Hepatocyte (in vitro differentiated cells): ENCODE results near the gene IL1R1. TPM values are rescaled to one million over a fixed set of nuclear protein-coding genes. Genes with fewer than 3 reads are reported as not detected.

Experiments used
- DNase-seq: peaks from one replicate; pipeline ENCODE4 v3.0.0-alpha.2; 2016; ENCODE audit warnings: low spot score
- H2AFZ ChIP-seq: fragments of 200-600 bp; sonication (generic); 2 replicates; pipeline ENCODE4 v1.6.0; 2016; ENCODE audit warnings: antibody characterized with exemption, mild to moderate bottlenecking
- H3K27ac ChIP-seq: fragments of 200-600 bp; sonication (generic); 2 replicates; pipeline ENCODE4 v1.5.1; 2016; ENCODE audit warnings: mild to moderate bottlenecking
- H3K27me3 ChIP-seq: fragments of 200-600 bp; sonication (generic); 2 replicates; pipeline ENCODE4 v1.6.1; 2016
- H3K36me3 ChIP-seq: fragments of 200-600 bp; sonication (generic); replicated peaks from 2 replicates; pipeline ENCODE4 v1.5.1; 2016; ENCODE audit warnings: low read depth; ENCODE audit not compliant: insufficient read depth
- H3K4me1 ChIP-seq: fragments of 200-600 bp; sonication (generic); 2 replicates; pipeline ENCODE4 v1.5.1; 2016; ENCODE audit warnings: mild to moderate bottlenecking, moderate library complexity; ENCODE audit not compliant: insufficient read depth
- H3K4me2 ChIP-seq: fragments of 200-600 bp; sonication (generic); 2 replicates; pipeline ENCODE4 v1.6.0; 2016
- H3K4me3 ChIP-seq: fragments of 200-600 bp; sonication (generic); 2 replicates; pipeline ENCODE4 v1.5.1; 2016; ENCODE audit warnings: mild to moderate bottlenecking
- H3K79me2 ChIP-seq: fragments of 200-600 bp; sonication (generic); 2 replicates; pipeline ENCODE4 v1.6.0; 2017; ENCODE audit warnings: mild to moderate bottlenecking
- H3K9me2 ChIP-seq: fragments of 200-600 bp; sonication (generic); replicated peaks from 2 replicates; pipeline ENCODE4 v1.6.0; 2017; ENCODE audit warnings: mild to moderate bottlenecking; ENCODE audit not compliant: insufficient read depth
- H3K9me3 ChIP-seq: fragments of 200-600 bp; sonication (generic); 2 replicates; pipeline ENCODE4 v1.5.1; 2016; ENCODE audit warnings: low read depth, mild to moderate bottlenecking
- H4K20me1 ChIP-seq: fragments of 200-600 bp; sonication (generic); 2 replicates; pipeline ENCODE4 v1.6.0; 2016; ENCODE audit warnings: mild to moderate bottlenecking; ENCODE audit not compliant: insufficient read depth, poor library complexity, severe bottlenecking
- CTCF ChIP-seq: fragments of 200-600 bp; sonication (generic); IDR thresholded peaks from 2 replicates; pipeline ENCODE4 v1.5.1; 2016; ENCODE audit warnings: antibody characterized with exemption, mild to moderate bottlenecking; ENCODE audit not compliant: poor library complexity
- EZH2 ChIP-seq: fragments of 200-600 bp; sonication (generic); IDR thresholded peaks from 2 replicates; pipeline ENCODE4 v1.6.1; 2016; ENCODE audit warnings: antibody characterized with exemption, mild to moderate bottlenecking, borderline replicate concordance
- EZH2phosphoT487 ChIP-seq: fragments of 200-600 bp; sonication (generic); IDR thresholded peaks from one replicate; pipeline ENCODE4 v1.6.1; 2018; ENCODE audit warnings: antibody characterized with exemption, mild to moderate bottlenecking, low read depth, moderate library complexity; ENCODE audit not compliant: unreplicated experiment, severe bottlenecking
- WGBS: methylation state at CpG from one replicate; pipeline ENCODE4 v1.1.6; 2016; ENCODE audit warnings: low lambda C conversion rate; ENCODE audit errors: missing lambda C conversion rate; 5-methylcytosine and 5-hydroxymethylcytosine counted together
- polyA plus RNA-seq: library from polyadenylated mRNA; unstranded; fragments of >200 nt; fragmentation: Nextera tagmentation; extraction: Ambion mirVana; gene quantifications from 2 replicates; pipeline ENCODE4 v1.2.1, GENCODE V29; 2016
- total RNA-seq: library from RNA; depleted of rRNA; stranded (reverse); fragments of >200 nt; gene quantifications from 2 replicates; pipeline ENCODE4 v1.2.3, GENCODE V29; 2014

The IL1R1 gene
- total and polyA plus RNA-seq, 2 experiments from 2014 or later, result 49.6 to 72.8 TPM

- Histone ChIP-seq H3K27me3 (no peaks in the 10 kb centered on the region), H3K27ac (no peak overlapping the region), H3K4me1 (peaks cover 24% of the 10 kb centered on the region), H2AFZ (no peak overlapping the region), H3K79me2 (no peaks in the 10 kb centered on the region), H3K9me3 (no peaks in the 10 kb centered on the region), H3K4me2 (no peak overlapping the region), H4K20me1 (no peaks in the 10 kb centered on the region), H3K36me3 (no peaks in the 10 kb centered on the region), H3K9me2 (no peaks in the 10 kb centered on the region), H3K4me3 (no peak overlapping the region)
- 87% methylated on average over 8 of the region's 8 CpGs for WGBS
- DNase-seq, result no peak
- TF ChIP-seq EZH2phosphoT487, result no peak
- TF ChIP-seq CTCF, result no peak
Observed at GRCh38 chr2:102224824-102225739, 82.5 kb downstream of the IL1R1 start.

GRCh38 chr2:102226171-102226570, 83.6 kb downstream of the IL1R1 start:
- Histone ChIP-seq H3K4me3 (no peak overlapping the region), H3K79me2 (no peaks in the 10 kb centered on the region), H3K9me3 (no peaks in the 10 kb centered on the region), H3K4me2 (no peak overlapping the region), H3K9me2 (no peaks in the 10 kb centered on the region), H3K36me3 (no peaks in the 10 kb centered on the region), H3K4me1 (peaks cover 24% of the 10 kb centered on the region), H4K20me1 (no peaks in the 10 kb centered on the region), H3K27ac (peak overlapping the region; percentile 93), H2AFZ (peak overlapping the region; percentile 42), H3K27me3 (no peaks in the 10 kb centered on the region)
- 89% methylated on average over 6 of the region's 6 CpGs for WGBS
- DNase-seq, result no peak
- TF ChIP-seq EZH2phosphoT487 (no peak), CTCF (no peak), EZH2 (no peak)

- no peaks in the 10 kb centered on the region for H3K9me2 ChIP-seq
- no peaks in the 10 kb centered on the region for H3K27me3 ChIP-seq
- WGBS, result 64% methylated on average over 7 of the region's 7 CpGs
- H3K36me3 ChIP-seq, result no peaks in the 10 kb centered on the region
- no peak for DNase-seq
- peak overlapping the region; percentile 59 for H3K4me2 ChIP-seq
- H3K79me2 ChIP-seq, result no peaks in the 10 kb centered on the region
- peak overlapping the region; percentile 93 for H3K27ac ChIP-seq
- H3K4me1 ChIP-seq, result peaks cover 24% of the 10 kb centered on the region
- H2AFZ ChIP-seq, result peak overlapping the region; percentile 42
- no peaks in the 10 kb centered on the region for H3K9me3 ChIP-seq
- H4K20me1 ChIP-seq, result no peaks in the 10 kb centered on the region
- TF ChIP-seq CTCF (no peak), EZH2 (no peak), EZH2phosphoT487 (no peak)
- no peak overlapping the region for H3K4me3 ChIP-seq
Observed at GRCh38 chr2:102226612-102227391, 84.3 kb downstream of the IL1R1 start.
